ENCODE measurements around the gene KRTAP4-5. TPM values are rescaled to one million over a fixed set of nuclear protein-coding genes. Genes with fewer than 3 reads are reported as not detected.
"Not testable (repeated sequence)": the region's sequence is repeated elsewhere in the genome, so short reads cannot be mapped to it uniquely, and the experiment has no call there.

KRTAP4-5 gene
- total and polyA plus RNA-seq, 2 experiments from 2014 or later: not detected

DNA sequence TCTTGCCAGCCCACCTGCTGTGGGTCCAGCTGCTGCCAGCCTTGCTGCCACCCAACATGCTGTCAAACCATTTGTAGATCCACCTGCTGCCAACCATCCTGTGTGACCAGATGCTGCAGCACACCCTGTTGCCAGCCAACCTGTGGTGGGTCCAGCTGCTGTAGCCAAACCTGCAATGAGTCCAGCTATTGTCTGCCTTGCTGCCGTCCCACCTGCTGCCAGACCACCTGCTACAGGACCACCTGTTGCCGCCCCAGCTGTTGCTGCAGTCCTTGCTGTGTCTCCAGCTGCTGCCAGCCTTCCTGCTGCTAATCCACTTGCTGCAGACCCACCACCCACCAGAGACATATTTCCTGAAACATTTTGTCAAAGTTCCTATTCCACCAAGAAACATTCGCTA, 40.7 kb upstream of the KRTAP4-5 start:
- no peaks in the 10 kb centered on the region for H3K36me3 Mint-ChIP-seq (ENCODE audit: low read depth)
- H3K4me3 Mint-ChIP-seq: no peak overlapping the region
- Histone ChIP-seq H3K27me3 (ENCODE audit: insufficient read depth) (no peaks in the 10 kb centered on the region), H3K36me3 (ENCODE audit: insufficient read depth) (no peaks in the 10 kb centered on the region), H3K9me2 (ENCODE audit: insufficient read depth) (no peaks in the 10 kb centered on the region), H2AFZ (no peak overlapping the region), H3K4me2 (no peak overlapping the region), H3K4me3 (no peak overlapping the region), H4K20me1 (replicated peaks; ENCODE audit: insufficient read depth) (no peaks in the 10 kb centered on the region), H3K27ac (ENCODE audit: low read depth) (no peak overlapping the region), H3K4me1 (ENCODE audit: insufficient read depth) (no peaks in the 10 kb centered on the region), H3F3A (replicated peaks; ENCODE audit: low read depth) (no peaks in the 10 kb centered on the region), H3K79me2 (replicated peaks; ENCODE audit: insufficient read depth) (no peaks in the 10 kb centered on the region)
- H3K27me3 Mint-ChIP-seq (ENCODE audit: insufficient read depth, low read depth, poor library complexity): no peaks in the 10 kb centered on the region
- H3K27ac Mint-ChIP-seq: no peak overlapping the region
- TF ChIP-seq EZH2phosphoT487 (IDR thresholded peaks at IDR 0.05; ENCODE audit: unreplicated experiment) (no peak), ZNF114 (CRISPR knock-in tag; IDR thresholded peaks at IDR 0.05) (no peak), POLR2AphosphoS5 (IDR thresholded peaks at IDR 0.05; ENCODE audit: low read depth) (no peak), ZNF331 (CRISPR knock-in tag; IDR thresholded peaks at IDR 0.05; ENCODE audit: low read depth) (no peak), NANOG (IDR thresholded peaks at IDR 0.05; ENCODE audit: borderline replicate concordance) (no peak), CREB1 (CRISPR knock-in tag; IDR thresholded peaks at IDR 0.05; ENCODE audit: low read depth) (no peak), STAT1 (IDR thresholded peaks at IDR 0.05; ENCODE audit: unreplicated experiment) (no peak), EZH2 (IDR thresholded peaks at IDR 0.05; ENCODE audit: low read depth, unreplicated experiment) (no peak)
- TF ChIP-seq, protein P1, sequence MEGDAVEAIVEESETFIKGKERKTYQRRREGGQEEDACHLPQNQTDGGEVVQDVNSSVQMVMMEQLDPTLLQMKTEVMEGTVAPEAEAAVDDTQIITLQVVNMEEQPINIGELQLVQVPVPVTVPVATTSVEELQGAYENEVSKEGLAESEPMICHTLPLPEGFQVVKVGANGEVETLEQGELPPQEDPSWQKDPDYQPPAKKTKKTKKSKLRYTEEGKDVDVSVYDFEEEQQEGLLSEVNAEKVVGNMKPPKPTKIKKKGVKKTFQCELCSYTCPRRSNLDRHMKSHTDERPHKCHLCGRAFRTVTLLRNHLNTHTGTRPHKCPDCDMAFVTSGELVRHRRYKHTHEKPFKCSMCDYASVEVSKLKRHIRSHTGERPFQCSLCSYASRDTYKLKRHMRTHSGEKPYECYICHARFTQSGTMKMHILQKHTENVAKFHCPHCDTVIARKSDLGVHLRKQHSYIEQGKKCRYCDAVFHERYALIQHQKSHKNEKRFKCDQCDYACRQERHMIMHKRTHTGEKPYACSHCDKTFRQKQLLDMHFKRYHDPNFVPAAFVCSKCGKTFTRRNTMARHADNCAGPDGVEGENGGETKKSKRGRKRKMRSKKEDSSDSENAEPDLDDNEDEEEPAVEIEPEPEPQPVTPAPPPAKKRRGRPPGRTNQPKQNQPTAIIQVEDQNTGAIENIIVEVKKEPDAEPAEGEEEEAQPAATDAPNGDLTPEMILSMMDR (conservative IDR thresholded peaks at IDR 0.05; ENCODE audit: low read depth in 2 of 2): no peak
- no peaks in the 10 kb centered on the region; the same call in 2 of the 3 replicates for H3K4me1 Mint-ChIP-seq
- peaks cover 4% of the 10 kb centered on the region; the same call in 2 of the 3 replicates for H3K9me3 Mint-ChIP-seq
- ATAC-seq (no peak), DNase-seq (ENCODE audit: low spot score) (no peak)

DNA sequence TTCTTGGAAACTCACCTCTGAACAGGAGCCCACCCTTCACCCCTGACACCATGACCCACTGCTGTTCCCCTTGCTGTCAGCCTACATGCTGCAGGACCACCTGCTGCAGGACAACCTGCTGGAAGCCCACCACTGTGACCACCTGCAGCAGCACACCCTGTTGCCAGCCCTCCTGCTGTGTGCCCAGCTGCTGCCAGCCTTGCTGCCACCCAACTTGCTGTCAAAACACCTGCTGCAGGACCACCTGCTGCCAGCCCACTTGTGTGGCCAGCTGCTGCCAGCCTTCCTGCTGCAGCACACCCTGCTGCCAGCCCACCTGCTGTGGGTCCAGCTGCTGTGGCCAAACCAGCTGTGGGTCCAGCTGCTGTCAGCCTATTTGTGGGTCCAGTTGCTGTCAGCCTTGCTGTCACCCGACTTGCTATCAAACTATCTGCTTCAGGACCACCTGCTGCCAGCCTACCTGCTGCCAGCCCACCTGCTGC, 40.3 kb upstream of the KRTAP4-5 start, which contains the start of gene KRTAP9-1:
Gene KRTAP9-1 (plus strand): TSS at position 51 of the 482 bp plus-strand sequence. CDS start 0 bp downstream, at position 51.
- H3K36me3 Mint-ChIP-seq (ENCODE audit: low read depth); H2AFZ ChIP-seq; H3K27ac ChIP-seq (ENCODE audit: low read depth); DNase-seq (ENCODE audit: low spot score); ATAC-seq; H3K4me3 ChIP-seq; H3F3A ChIP-seq (replicated peaks; ENCODE audit: low read depth); H3K4me2 ChIP-seq; H3K9me2 ChIP-seq (ENCODE audit: insufficient read depth); H3K27ac Mint-ChIP-seq; H3K36me3 ChIP-seq (ENCODE audit: insufficient read depth); H3K4me1 Mint-ChIP-seq; H3K4me3 Mint-ChIP-seq; H4K20me1 ChIP-seq (replicated peaks; ENCODE audit: insufficient read depth); H3K27me3 Mint-ChIP-seq (ENCODE audit: insufficient read depth, low read depth, poor library complexity); H3K79me2 ChIP-seq (replicated peaks; ENCODE audit: insufficient read depth); H3K4me1 ChIP-seq (ENCODE audit: insufficient read depth); H3K9me3 Mint-ChIP-seq; H3K27me3 ChIP-seq (ENCODE audit: insufficient read depth): not testable (repeated sequence)

DNA sequence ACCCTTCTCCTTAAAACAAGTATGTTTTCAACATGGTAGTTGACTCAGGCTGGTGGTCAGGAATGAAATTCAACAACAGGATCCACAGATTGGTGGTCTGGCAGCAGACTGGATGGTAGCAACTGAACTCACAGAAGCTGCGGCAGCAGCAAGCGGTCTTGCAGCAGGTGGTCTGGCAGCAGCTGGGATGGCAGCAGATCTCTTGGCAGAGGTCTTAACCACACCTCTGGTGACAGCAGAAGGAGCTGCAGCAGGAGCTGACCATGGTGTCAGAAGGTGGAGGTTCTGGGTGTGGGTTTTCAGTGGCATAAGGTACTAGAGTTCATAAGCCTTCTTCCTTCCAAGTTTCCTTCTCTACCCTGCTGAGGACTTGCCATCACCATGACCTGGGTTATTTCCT, 37.2 kb upstream of the KRTAP4-5 start:
- H3F3A ChIP-seq (replicated peaks; ENCODE audit: low read depth): no peaks in the 10 kb centered on the region
- H3K9me2 ChIP-seq (ENCODE audit: insufficient read depth): no peaks in the 10 kb centered on the region
- H3K79me2 ChIP-seq (replicated peaks; ENCODE audit: insufficient read depth): no peaks in the 10 kb centered on the region
- no peaks in the 10 kb centered on the region for H3K36me3 ChIP-seq (ENCODE audit: insufficient read depth)
- DNase-seq (ENCODE audit: low spot score) (no peak), ATAC-seq (no peak)
- Mint-ChIP-seq H3K4me3 (no peak overlapping the region), H3K4me1 (no peaks in the 10 kb centered on the region; the same call in 2 of the 3 replicates), H3K27ac (no peak overlapping the region), H3K36me3 (ENCODE audit: low read depth) (no peaks in the 10 kb centered on the region), H3K27me3 (ENCODE audit: insufficient read depth, low read depth, poor library complexity) (no peaks in the 10 kb centered on the region), H3K9me3 (no peaks in the 10 kb centered on the region)
- TF ChIP-seq, protein P2, sequence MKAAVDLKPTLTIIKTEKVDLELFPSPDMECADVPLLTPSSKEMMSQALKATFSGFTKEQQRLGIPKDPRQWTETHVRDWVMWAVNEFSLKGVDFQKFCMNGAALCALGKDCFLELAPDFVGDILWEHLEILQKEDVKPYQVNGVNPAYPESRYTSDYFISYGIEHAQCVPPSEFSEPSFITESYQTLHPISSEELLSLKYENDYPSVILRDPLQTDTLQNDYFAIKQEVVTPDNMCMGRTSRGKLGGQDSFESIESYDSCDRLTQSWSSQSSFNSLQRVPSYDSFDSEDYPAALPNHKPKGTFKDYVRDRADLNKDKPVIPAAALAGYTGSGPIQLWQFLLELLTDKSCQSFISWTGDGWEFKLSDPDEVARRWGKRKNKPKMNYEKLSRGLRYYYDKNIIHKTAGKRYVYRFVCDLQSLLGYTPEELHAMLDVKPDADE (IDR thresholded peaks at IDR 0.05): no peak
- TF ChIP-seq, protein P3, sequence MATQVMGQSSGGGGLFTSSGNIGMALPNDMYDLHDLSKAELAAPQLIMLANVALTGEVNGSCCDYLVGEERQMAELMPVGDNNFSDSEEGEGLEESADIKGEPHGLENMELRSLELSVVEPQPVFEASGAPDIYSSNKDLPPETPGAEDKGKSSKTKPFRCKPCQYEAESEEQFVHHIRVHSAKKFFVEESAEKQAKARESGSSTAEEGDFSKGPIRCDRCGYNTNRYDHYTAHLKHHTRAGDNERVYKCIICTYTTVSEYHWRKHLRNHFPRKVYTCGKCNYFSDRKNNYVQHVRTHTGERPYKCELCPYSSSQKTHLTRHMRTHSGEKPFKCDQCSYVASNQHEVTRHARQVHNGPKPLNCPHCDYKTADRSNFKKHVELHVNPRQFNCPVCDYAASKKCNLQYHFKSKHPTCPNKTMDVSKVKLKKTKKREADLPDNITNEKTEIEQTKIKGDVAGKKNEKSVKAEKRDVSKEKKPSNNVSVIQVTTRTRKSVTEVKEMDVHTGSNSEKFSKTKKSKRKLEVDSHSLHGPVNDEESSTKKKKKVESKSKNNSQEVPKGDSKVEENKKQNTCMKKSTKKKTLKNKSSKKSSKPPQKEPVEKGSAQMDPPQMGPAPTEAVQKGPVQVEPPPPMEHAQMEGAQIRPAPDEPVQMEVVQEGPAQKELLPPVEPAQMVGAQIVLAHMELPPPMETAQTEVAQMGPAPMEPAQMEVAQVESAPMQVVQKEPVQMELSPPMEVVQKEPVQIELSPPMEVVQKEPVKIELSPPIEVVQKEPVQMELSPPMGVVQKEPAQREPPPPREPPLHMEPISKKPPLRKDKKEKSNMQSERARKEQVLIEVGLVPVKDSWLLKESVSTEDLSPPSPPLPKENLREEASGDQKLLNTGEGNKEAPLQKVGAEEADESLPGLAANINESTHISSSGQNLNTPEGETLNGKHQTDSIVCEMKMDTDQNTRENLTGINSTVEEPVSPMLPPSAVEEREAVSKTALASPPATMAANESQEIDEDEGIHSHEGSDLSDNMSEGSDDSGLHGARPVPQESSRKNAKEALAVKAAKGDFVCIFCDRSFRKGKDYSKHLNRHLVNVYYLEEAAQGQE (IDR thresholded peaks at IDR 0.05; ENCODE audit: unreplicated experiment): peak; percentile 33
- H2AFZ ChIP-seq: no peak overlapping the region
- H3K4me2 ChIP-seq: no peak overlapping the region
- H3K27ac ChIP-seq (ENCODE audit: low read depth): no peak overlapping the region
- H3K27me3 ChIP-seq (ENCODE audit: insufficient read depth): no peaks in the 10 kb centered on the region
- H3K4me3 ChIP-seq: no peak overlapping the region
- H3K4me1 ChIP-seq (ENCODE audit: insufficient read depth): no peaks in the 10 kb centered on the region
- H4K20me1 ChIP-seq (replicated peaks; ENCODE audit: insufficient read depth): no peaks in the 10 kb centered on the region
